Heart left ventricle (tissue), 13 donors: ENCODE measurements around the gene TNFRSF14.

Source experiments
- POLR2A ChIP-seq, 2 donors: fragments of 450-650 bp; IDR thresholded peaks; one replicate each; pipeline ENCODE4 v1.6.1; 2017; ENCODE audit warnings: antibody characterized with exemption in 2 of 2, mild to moderate bottlenecking in 2 of 2, moderate library complexity in 2 of 2
- TF ChIP-seq, protein P1 (sequence below), 12 donors: fragments of 200-600 bp; sonication (generic) in 4 of 12; IDR thresholded peaks; one replicate each; pipeline versions ENCODE4 v1.5.0 to v1.8.0; 2018 to 2022; ENCODE audit warnings: antibody characterized with exemption in 12 of 12, mild to moderate bottlenecking in 5 of 12
- donor health status: ischemic (EF 13 %, LVEDD 7.1; RV severe dilation, severe dysfunction).
- donor health status: DM: no; HTN: yes; CAD: no.
- donor health status: DM: no; HTN: no; CAD: no.
- donor health status: ischemic (EF 25% LVEDD 6.9; RV normal size, moderate dysfunction).
- donor health status: ischemic (EF 25% LVEDD 5.7; RV mildly dilated, moderate dysfunction).
- donor health status: ischemic (EF 35%, LVEDD 5.7; RV mildly dilated, moderate dysfunction).
- donor health status: nonischemic (EF 11% LVEDD 7.7; RV severe dilation, severe dysfunction).
- donor health status: DM: yes; HTN: yes; CAD: no.
- donor health status: PGD.
- donor health status: ischemic (EF 29% LVEDD 5.4; RV normal size, mild dysfunction).
- donor health status: nonischemic (EF 23%, LVEDD 6.1; RV moderate dilation, normal function).

DNA sequence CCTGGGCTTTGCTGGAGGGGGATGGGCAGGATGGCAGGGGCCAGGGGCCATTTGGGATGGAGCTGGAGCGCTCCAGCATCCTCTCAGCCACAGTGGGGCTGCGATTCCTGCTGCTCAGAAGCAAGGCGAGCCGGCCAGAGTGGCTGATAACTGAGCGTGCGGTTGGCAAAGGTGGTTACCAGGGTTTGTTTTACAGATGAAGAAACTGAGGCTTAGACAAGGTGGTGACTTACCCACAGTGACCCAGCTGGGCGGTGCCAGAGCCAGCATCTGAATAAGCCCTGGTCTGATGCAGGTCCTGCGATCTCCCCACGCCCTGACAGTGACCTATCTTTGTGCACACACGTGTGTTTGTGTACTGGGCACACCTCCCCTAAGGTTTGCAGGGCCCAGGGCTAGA lies 24.5 kb downstream of the TNFRSF14 start:
- TF ChIP-seq, protein P1, sequence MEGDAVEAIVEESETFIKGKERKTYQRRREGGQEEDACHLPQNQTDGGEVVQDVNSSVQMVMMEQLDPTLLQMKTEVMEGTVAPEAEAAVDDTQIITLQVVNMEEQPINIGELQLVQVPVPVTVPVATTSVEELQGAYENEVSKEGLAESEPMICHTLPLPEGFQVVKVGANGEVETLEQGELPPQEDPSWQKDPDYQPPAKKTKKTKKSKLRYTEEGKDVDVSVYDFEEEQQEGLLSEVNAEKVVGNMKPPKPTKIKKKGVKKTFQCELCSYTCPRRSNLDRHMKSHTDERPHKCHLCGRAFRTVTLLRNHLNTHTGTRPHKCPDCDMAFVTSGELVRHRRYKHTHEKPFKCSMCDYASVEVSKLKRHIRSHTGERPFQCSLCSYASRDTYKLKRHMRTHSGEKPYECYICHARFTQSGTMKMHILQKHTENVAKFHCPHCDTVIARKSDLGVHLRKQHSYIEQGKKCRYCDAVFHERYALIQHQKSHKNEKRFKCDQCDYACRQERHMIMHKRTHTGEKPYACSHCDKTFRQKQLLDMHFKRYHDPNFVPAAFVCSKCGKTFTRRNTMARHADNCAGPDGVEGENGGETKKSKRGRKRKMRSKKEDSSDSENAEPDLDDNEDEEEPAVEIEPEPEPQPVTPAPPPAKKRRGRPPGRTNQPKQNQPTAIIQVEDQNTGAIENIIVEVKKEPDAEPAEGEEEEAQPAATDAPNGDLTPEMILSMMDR (IDR thresholded peaks at IDR 0.05): no peak
- no peak for TF ChIP-seq POLR2A (IDR thresholded peaks at IDR 0.05)
